Astrocyte (in vitro differentiated cells and primary cell): ENCODE data around the gene SCAMP3. TPM values are rescaled to one million over a fixed set of nuclear protein-coding genes. Genes with fewer than 3 reads are reported as not detected.
A peak's percentile ranks its signal among the peaks of the same experiment; 100 is the strongest.

Experiments
- DNase-seq: peaks from one replicate; pipeline ENCODE4 v3.0.0-alpha.2; 2010; ENCODE audit warnings: low read depth
- FAIRE-seq: peaks from 2 replicates; lab custom pipeline; 2011; peaks lifted over from hg19 to GRCh38; lab: Jason Lieb, UNC
- H2AFZ ChIP-seq: 2 replicates; pipeline ENCODE4 v1.6.0; 2012; ENCODE audit warnings: low read depth, low read length, inconsistent platforms
- H3K27ac ChIP-seq: 2 replicates; pipeline ENCODE4 v1.5.1; 2011; ENCODE audit warnings: low read depth, low read length, inconsistent platforms
- H3K27me3 ChIP-seq: 2 replicates; pipeline ENCODE4 v1.6.0; 2011; ENCODE audit warnings: low read length, inconsistent platforms; ENCODE audit not compliant: insufficient read depth
- H3K36me3 ChIP-seq: 2 replicates; pipeline ENCODE4 v1.5.1; 2011; ENCODE audit warnings: low read length, inconsistent platforms; ENCODE audit not compliant: insufficient read depth
- H3K4me1 ChIP-seq: 2 replicates; pipeline ENCODE4 v1.5.1; 2011; ENCODE audit warnings: low read length, inconsistent platforms; ENCODE audit not compliant: insufficient read depth
- H3K4me2 ChIP-seq: 2 replicates; pipeline ENCODE4 v1.6.0; 2012; ENCODE audit warnings: low read length, inconsistent platforms
- H3K4me3 ChIP-seq: 2 replicates; pipeline ENCODE4 v1.5.1; 2011; ENCODE audit warnings: low read depth, mild to moderate bottlenecking, low read length, inconsistent platforms; ENCODE audit not compliant: insufficient read depth
- H3K79me2 ChIP-seq: 2 replicates; pipeline ENCODE4 v1.6.0; 2012; ENCODE audit warnings: mild to moderate bottlenecking, low read length, inconsistent platforms; ENCODE audit not compliant: insufficient read depth
- H3K9ac ChIP-seq: 2 replicates; pipeline ENCODE4 v1.6.0; 2012; ENCODE audit warnings: mild to moderate bottlenecking, low read length, inconsistent platforms
- H3K9me3 ChIP-seq: 2 replicates; pipeline ENCODE4 v1.5.1; 2012; ENCODE audit warnings: low read depth, mild to moderate bottlenecking, low read length, inconsistent platforms; ENCODE audit not compliant: insufficient read depth
- H4K20me1 ChIP-seq: 2 replicates; pipeline ENCODE4 v1.6.0; 2012; ENCODE audit warnings: low read length, inconsistent platforms; ENCODE audit not compliant: insufficient read depth
- H3K27ac Mint-ChIP-seq: one replicate; pipeline ENCODE4 v1.8.0; 2021; ENCODE audit warnings: mild to moderate bottlenecking, mixed read lengths; ENCODE audit not compliant: unreplicated experiment
- H3K27me3 Mint-ChIP-seq: one replicate; pipeline ENCODE4 v1.8.0; 2021; ENCODE audit warnings: low read depth, mixed read lengths; ENCODE audit not compliant: unreplicated experiment
- H3K36me3 Mint-ChIP-seq: one replicate; pipeline ENCODE4 v1.8.0; 2021; ENCODE audit warnings: low read depth, mixed read lengths; ENCODE audit not compliant: unreplicated experiment
- H3K4me1 Mint-ChIP-seq: one replicate; pipeline ENCODE4 v1.8.0; 2021; ENCODE audit warnings: low read depth, mixed read lengths; ENCODE audit not compliant: unreplicated experiment
- H3K4me3 Mint-ChIP-seq: one replicate; pipeline ENCODE4 v1.8.0; 2021; ENCODE audit warnings: mild to moderate bottlenecking, moderate library complexity, mixed read lengths; ENCODE audit not compliant: unreplicated experiment
- H3K9me3 Mint-ChIP-seq: one replicate; pipeline ENCODE4 v1.8.0; 2021; ENCODE audit warnings: mild to moderate bottlenecking, mixed read lengths; ENCODE audit not compliant: unreplicated experiment
- CTCF ChIP-seq: IDR thresholded peaks from 2 replicates; pipeline ENCODE4 v1.5.1; 2011; ENCODE audit warnings: low read depth, mild to moderate bottlenecking, inconsistent platforms, low read length, moderate library complexity; ENCODE audit not compliant: insufficient read depth
- EZH2 ChIP-seq: IDR thresholded peaks from 2 replicates; pipeline ENCODE4 v1.6.1; 2012; ENCODE audit warnings: mild to moderate bottlenecking, low read length, inconsistent platforms; ENCODE audit not compliant: insufficient read depth
- total RNA-seq: library from RNA; stranded (reverse); gene quantifications from 2 replicates; pipeline ENCODE4 v1.2.1, GENCODE V29; 2021

Gene SCAMP3
- total RNA-seq, 1 donor from 2014 or later: 68.9 TPM

- H3K4me3 Mint-ChIP-seq: peak overlapping the region; percentile 80
- peaks cover 21% of the 10 kb centered on the region for H3K4me1 Mint-ChIP-seq
- Histone ChIP-seq H4K20me1 (no peaks in the 10 kb centered on the region), H3K27ac (no peak overlapping the region), H3K9me3 (no peaks in the 10 kb centered on the region), H3K4me3 (peak overlapping the region; percentile 79), H3K4me1 (peaks cover 28% of the 10 kb centered on the region), H3K4me2 (peak overlapping the region; percentile 97), H3K9ac (peak overlapping the region; percentile 82), H3K27me3 (no peaks in the 10 kb centered on the region), H2AFZ (no peak overlapping the region), H3K36me3 (peaks cover 5% of the 10 kb centered on the region), H3K79me2 (peaks cover 17% of the 10 kb centered on the region)
- TF ChIP-seq CTCF: no peak
- TF ChIP-seq EZH2: no peak
- DNase-seq (no peak), FAIRE-seq (no peak)
- H3K27me3 Mint-ChIP-seq: no peaks in the 10 kb centered on the region
- peaks cover 8% of the 10 kb centered on the region for H3K36me3 Mint-ChIP-seq
- no peak overlapping the region for H3K27ac Mint-ChIP-seq
- no peaks in the 10 kb centered on the region for H3K9me3 Mint-ChIP-seq
These were observed 9.0 kb downstream of the SCAMP3 start for GRCh38 chr1:155253208-155253607.

- Mint-ChIP-seq H3K36me3 (peaks cover 8% of the 10 kb centered on the region), H3K4me3 (peak overlapping the region; percentile 66), H3K27me3 (no peaks in the 10 kb centered on the region), H3K4me1 (peaks cover 21% of the 10 kb centered on the region), H3K9me3 (no peaks in the 10 kb centered on the region), H3K27ac (no peak overlapping the region)
- Histone ChIP-seq H3K36me3 (no peaks in the 10 kb centered on the region), H3K79me2 (peaks cover 17% of the 10 kb centered on the region), H3K9ac (peak overlapping the region; percentile 41), H3K9me3 (no peaks in the 10 kb centered on the region), H3K27ac (no peak overlapping the region), H3K27me3 (no peaks in the 10 kb centered on the region), H3K4me2 (no peak overlapping the region), H2AFZ (no peak overlapping the region), H3K4me3 (no peak overlapping the region), H3K4me1 (peaks cover 28% of the 10 kb centered on the region), H4K20me1 (no peaks in the 10 kb centered on the region)
- FAIRE-seq: no peak
- TF ChIP-seq EZH2 (no peak), CTCF (no peak)
- DNase-seq: no peak
These were observed 10.6 kb downstream of the SCAMP3 start for GRCh38 chr1:155251566-155251965.

DNA sequence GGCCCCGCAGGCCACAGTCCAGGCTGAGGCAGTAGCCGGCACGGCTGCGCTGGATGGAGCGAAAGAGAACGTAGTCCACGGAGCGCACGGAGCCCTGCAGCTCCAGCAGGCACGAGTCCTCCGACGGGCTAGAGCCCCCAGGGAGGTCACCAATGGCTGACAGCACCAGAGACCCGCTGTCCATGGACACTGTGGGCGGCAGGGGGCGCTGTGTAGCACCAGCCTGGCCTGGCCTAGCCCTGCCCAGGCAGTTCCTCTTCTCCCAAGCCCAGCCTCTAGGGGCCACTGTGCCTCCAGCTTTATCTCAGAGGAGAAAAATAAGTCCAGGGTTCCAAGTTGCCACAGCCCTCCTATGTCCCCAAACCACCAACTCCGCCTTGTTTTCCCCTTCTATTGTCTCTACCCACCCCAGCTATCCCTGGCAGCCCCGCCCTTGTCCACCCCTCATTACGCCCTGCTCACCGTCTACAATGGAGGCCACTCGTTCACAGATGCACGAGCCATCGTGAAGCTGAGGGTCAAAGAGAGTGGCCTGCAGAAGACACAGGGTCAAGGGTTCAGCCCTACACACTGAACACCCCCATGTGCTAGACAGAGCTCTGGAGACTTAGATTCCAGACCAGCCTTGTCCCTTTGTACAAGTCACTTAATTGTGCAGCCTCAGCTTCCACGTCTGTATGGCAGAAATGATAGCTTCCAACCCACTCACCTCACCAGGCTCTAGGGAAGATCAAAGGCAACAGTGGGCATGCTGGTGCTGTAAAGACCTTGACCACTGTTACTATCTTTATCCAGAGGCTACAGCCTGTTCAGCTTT is 11.3 kb downstream of the SCAMP3 start:
- no peaks in the 10 kb centered on the region for H3K27me3 ChIP-seq
- DNase-seq (peak; percentile 61), FAIRE-seq (no peak)
- H3K9ac ChIP-seq: peak overlapping the region; percentile 67
- H3K79me2 ChIP-seq: peaks cover 17% of the 10 kb centered on the region
- Mint-ChIP-seq H3K27me3 (no peaks in the 10 kb centered on the region), H3K4me3 (peak overlapping the region; percentile 54), H3K4me1 (peaks cover 21% of the 10 kb centered on the region), H3K9me3 (no peaks in the 10 kb centered on the region), H3K27ac (peak overlapping the region; percentile 48), H3K36me3 (peaks cover 14% of the 10 kb centered on the region)
- TF ChIP-seq CTCF (peak; percentile 99), EZH2 (no peak)
- H2AFZ ChIP-seq: peak overlapping the region; percentile 96
- H3K27ac ChIP-seq: peak overlapping the region; percentile 5
- no peaks in the 10 kb centered on the region for H3K36me3 ChIP-seq
- H3K4me3 ChIP-seq: peak overlapping the region; percentile 33
- no peaks in the 10 kb centered on the region for H4K20me1 ChIP-seq
- H3K4me1 ChIP-seq: peaks cover 25% of the 10 kb centered on the region
- H3K9me3 ChIP-seq: no peaks in the 10 kb centered on the region
- H3K4me2 ChIP-seq: peak overlapping the region; percentile 77
